Stimulated activated CD4-positive, alpha-beta T cell treated with anti-CD3 and anti-CD28 coated beads, Interleukin-2, amount 100 ng/mL, for 48 hours (primary cell): ENCODE measurements around the gene SIGLEC1.

ENCODE experiments used
- DNase-seq, 2 donors: peaks; one replicate each; pipeline ENCODE4 v3.0.0-alpha.2; 2020

The SIGLEC1 gene

DNA sequence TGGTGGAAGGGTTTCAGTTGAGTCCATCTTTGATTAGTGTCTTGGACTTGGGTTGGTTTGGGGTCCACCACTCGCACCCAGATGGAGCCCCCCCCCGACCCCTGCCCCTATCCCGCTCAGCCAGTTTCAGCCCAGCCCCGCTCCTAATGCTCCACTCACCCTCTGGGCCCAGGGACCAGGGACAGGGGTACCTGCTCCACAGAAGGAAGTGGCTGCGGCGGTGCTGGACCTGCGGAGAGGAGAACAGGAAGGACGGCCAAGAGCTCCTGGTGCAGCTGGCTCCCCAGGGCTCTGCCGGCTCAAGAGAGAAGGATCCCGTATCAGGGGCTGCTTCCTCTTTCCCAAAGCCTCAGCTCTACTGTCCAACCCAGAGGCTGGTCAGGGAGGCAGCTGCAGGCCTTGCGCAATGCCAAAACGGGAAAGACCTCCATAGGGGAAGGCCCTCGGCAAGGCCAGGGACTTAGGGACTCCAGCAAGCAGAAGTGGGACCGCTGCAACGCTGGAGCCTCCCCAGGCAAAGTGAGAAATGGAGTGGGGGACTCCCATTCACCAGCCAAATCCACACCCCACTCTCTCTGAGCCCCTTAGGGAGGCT lies at the start of gene SIGLEC1:
Gene SIGLEC1 (minus strand): TSS at position 322 of the 595 bp plus-strand sequence. CDS start 5,472 bp downstream, outside the sequence.
- no peak for DNase-seq

DNA sequence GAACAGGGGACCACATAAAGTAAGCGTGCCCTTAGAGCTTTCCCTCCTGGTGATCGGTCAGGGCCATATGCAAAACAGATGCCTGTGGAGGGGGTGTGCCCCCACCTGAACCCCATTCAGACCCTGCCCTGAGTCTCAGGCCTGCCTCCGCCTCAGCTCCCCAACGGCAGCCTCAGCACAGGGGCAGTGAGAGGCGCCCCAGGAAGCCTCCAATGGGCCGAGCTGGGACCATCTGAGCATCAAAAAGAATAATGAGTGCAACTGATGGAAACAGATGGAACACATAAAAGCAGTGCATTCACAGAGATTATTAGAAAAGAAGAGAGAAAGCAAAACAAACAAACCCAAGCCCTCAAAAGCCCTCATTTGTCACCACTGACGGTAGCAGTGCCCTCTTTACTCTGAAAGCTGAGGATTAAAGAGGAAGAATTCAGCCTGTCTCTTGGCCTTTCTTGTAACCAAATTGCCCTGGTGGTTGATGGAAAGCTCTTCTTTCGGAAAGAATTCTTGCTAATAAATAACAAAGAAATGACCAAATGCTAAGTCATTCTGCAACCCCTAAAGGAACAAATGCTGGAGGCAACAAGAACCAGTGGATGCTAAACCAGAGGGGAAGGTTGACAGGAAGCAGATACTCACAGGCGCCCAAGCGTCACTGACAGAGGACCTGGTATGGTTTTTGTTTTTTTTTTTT lies 48.4 kb upstream of the SIGLEC1 start:
- no peak for DNase-seq

- DNase-seq, result no peak
Observed at GRCh38 chr20:3759884-3760283, 47.5 kb upstream of the SIGLEC1 start.

- no peak for DNase-seq
Observed at GRCh38 chr20:3759316-3759823, 47.0 kb upstream of the SIGLEC1 start.

GRCh38 chr20:3758566-3758965 lies 46.2 kb upstream of the SIGLEC1 start:
- no peak for DNase-seq

- no peak for DNase-seq
Observed at GRCh38 chr20:3757268-3757667, 44.9 kb upstream of the SIGLEC1 start.

DNA sequence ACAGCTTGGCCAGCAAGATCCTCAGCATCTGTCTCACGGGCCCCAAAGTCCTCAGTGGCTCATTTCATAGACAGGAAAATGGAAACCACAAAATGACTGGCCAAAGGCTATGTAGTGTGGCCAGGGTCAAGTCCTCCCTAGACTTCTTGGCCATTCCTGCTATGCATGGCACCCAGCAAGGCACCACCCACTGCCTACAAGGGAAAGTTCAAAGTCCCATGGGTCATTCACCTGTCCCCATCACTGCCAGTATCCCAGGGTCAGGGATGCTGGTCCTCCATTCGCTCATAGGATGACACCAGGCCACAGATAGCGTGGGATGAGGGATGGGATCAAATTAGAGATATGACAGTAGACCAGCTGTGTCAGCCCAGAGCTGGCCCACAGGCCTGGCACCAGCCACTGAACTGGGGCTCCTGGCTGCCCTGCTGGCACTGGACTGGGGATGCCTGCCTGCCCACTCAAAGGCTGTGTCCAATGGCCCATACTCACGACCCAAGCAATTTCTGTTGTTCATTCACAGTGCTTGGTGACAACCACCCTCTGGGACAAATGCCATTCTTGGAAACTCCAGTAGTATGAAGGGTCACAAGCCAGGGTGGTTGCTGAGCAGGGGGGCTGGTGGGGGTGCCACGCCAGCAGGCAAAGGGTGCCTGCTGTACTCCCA lies 43.5 kb upstream of the SIGLEC1 start:
- no peak for DNase-seq

GRCh38 chr20:3755269-3755668 lies 42.9 kb upstream of the SIGLEC1 start:
- no peak for DNase-seq

DNA sequence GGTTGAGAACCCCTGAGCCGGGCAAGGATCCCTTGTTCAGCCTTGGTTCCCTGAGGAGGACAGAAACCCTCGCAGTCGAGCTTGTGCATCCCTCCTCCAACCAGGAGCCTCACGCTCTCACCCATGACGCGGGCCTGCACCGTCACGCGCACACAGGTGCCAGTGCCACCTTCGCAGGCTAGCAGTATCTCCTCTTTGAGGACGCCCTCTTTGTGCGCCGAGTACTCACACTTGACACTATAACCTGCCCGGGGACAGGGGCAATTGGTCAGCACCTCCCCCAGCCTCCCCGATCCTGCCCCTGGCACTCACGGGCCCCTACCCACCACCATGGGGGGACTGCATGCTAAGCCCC lies 41.9 kb upstream of the SIGLEC1 start:
- DNase-seq, result no peak

- DNase-seq, result no peak
Observed at GRCh38 chr20:3753501-3754275, 41.3 kb upstream of the SIGLEC1 start.

- DNase-seq, result peak; percentile 55 to 58
Observed at GRCh38 chr20:3753098-3753497, 40.7 kb upstream of the SIGLEC1 start.

DNA sequence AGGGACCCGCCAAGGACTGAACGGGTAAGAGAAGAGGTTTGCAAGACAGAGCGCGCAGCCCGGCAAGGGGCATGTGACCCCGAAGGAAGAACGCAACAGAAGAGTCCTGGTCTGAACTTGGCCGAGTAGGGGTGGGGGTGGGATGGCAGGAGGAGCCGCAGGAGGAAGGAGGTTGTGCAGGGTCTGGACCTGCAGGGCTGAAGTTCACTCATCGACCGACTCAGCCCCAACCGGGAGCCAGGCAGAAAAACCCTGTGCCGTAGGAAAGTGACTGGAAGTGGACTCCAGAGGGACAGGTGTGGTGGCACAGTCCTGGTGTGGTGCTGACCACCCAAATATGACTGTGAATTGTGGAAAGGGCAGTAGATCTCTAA lies 40.0 kb upstream of the SIGLEC1 start:
- DNase-seq, result no peak

DNA sequence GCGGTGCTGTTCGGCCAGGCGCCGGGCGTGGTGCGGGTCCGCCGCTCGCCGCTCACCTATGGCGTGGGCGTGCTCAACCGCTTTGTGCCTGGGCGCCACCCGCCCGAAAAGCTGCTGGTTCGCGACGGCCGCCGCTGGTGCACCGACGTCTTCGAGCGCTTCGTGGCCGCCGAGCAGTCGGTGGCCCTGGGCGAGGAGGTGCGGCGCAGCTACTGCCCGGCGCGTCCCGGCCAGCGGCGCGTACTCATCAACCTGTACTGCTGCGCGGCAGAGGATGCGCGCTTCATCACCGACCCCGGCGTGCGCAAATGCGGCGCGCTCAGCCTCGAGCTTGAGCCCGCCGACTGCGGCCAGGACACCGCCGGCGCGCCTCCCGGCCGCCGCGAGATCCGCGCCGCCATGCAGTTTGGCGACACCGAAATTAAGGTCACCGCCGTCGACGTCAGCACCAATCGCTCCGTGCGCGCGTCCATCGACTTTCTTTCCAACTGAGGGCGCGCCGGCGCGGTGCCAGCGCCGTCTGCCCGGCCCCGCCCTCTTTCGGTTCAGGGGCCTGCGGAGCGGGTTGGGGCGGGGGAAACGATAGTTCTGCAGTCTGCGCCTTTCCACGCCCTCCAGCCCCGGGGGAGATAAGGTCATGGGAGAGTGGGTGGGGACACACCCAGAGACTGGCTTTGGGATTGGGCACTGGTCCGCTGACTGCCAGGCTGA lies 39.4 kb upstream of the SIGLEC1 start:
- peak; percentile 44 to 54 for DNase-seq

DNA sequence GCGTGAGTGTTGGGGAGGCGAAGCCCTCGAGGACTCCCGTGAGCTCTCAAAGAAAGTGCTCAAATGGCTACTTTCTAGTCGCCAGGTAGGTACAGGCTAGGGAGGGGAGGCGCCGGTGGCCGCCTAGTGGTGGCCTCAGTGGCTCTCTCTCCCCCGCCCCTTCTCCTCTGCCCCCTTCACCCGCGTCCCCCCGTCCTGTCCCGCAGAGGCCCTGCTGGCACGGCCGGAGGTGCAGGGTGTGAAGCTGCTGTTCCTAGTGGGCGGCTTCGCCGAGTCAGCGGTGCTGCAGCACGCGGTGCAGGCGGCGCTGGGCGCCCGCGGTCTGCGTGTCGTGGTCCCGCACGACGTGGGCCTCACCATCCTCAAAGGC lies 38.9 kb upstream of the SIGLEC1 start:
- DNase-seq, result no peak

DNA sequence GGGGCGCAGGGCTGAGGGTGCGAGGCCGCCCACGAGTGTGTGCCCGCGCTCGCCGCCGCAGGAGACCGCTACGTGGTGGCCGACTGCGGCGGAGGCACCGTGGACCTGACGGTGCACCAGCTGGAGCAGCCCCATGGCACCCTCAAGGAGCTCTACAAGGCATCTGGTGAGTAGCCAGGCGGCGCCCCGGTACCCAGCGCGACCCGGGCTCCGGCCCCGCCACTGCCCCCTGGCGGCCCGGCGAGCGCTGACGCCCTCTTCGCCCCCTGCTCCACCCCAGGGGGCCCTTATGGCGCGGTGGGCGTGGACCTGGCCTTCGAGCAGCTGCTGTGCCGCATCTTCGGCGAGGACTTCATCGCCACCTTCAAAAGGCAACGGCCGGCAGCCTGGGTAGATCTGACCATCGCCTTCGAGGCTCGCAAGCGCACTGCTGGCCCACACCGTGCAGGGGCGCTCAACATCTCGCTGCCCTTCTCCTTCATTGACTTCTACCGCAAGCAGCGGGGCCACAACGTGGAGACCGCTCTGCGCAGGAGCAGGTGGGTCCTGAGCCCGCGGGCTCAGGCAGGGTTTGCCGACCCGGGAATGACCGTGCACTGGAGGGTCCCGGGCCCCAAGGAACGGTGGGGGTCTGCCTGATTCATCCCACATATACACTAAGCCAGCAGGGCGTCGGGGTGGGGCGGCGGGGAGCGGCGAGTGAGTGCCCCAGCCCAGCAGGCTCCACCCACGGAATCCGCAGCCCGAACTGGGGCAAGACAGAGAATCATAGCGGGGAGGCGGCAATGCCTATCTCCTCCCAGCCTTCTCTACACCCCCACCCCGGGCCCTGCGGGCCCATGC lies 37.5 kb upstream of the SIGLEC1 start:
- DNase-seq, result peak; percentile 39 to 51

DNA sequence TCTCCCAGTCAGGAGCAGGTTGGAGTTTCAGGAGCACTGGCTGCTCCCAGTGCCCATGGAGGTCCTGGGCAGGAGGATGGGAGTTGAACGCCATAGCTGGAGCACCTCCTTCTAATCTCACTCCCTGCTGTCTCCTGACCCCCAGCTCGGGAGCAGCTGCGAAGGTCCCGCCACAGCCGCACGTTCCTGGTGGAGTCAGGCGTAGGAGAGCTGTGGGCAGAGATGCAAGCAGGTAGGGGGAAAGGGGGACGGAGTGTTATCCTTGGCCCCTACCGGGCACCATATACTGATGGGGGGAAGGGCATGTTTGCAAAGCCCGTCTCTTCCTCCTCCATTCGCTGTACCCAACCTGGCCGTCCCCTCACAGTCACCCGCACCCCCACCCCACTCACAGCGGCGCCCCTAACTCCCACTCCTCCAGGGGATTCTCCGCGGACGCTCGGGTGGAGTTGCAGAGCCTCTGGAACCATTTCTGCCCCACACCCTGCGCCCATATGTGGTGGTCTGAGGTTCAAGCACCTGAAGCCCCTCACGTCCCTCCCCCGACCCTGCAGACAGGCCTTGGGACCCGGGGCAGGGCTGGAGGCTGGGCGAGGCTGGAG lies 36.8 kb upstream of the SIGLEC1 start:
- no peak for DNase-seq

DNA sequence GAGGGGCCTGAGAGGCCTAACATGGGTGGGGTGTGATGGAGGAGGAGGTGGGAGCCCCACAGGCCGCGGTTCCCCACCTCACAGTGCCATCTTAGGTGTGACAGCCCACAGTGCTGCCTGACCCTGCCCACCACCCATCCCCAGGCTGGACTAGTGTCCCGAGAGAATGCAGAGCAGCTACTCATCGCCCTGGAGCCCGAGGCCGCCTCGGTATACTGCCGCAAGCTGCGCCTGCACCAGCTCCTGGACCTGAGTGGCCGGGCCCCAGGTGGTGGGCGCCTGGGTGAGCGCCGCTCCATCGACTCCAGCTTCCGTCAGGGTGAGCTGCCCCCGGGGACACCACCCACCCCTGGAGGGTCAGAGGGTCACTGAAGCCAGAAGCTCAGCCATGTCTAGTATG lies 35.7 kb upstream of the SIGLEC1 start:
- DNase-seq, result no peak

- no peak for DNase-seq
Observed at GRCh38 chr20:3747471-3747870, 35.1 kb upstream of the SIGLEC1 start.

- no peak for DNase-seq
Observed at GRCh38 chr20:3745686-3746173, 33.3 kb upstream of the SIGLEC1 start.

- DNase-seq, result peak; percentile 63 to 65
Observed at GRCh38 chr20:3744806-3745685, 32.6 kb upstream of the SIGLEC1 start.
